Hepatic stellate cell (primary cell): ENCODE data around the gene EXD3.
"Not testable (repeated sequence)": the region's sequence is repeated elsewhere in the genome, so short reads cannot be mapped to it uniquely, and the experiment has no call there.

Experiments
- DNase-seq: peaks from one replicate; pipeline ENCODE4 v3.0.0; 2011; ENCODE audit warnings: low spot score

Gene EXD3

GRCh38 chr9:137365056-137365455 is 57.9 kb downstream of the EXD3 start:
- no peak for DNase-seq

- no peak for DNase-seq
Measured at GRCh38 chr9:137359850-137360249, 63.1 kb downstream of the EXD3 start.

DNA sequence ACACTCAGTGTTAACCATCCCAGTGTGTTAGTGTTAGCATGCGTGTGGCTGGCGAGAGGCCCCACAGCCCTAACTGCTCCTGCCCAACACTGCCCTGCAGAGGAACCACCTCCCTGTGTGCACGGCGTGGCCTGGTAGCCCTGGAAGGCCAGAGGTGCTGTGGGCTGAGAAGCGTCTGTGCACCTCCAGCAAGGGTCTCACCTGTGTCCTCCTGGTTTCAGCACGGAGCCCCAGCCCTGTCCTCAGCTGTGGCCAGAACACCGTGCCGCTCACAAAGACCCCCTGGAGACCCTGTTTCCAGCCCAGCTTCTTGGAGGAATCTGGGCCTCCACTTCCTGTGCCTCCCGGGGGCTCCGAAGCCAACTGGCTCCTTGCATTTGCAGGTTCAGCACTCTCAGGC is 64.8 kb downstream of the EXD3 start:
- no peak for DNase-seq

DNA sequence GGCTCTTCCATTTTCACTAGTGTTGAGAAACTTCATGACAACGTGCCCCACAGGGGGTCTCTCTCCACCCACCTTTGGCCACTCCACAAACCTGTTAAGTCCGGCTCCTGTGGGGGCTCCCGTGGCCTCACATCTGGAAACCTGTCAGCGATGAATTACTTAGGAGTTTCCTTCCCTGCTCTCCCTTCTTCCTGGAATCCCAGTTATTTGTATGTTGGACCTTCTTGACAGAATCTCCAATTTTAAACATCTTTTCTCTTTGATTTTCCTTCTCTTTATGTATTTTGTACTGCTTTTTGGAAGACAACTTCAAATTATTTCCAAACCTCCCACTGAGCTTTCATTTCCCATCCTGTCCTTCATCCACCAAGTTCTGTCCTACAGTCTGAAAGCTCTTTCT is 65.8 kb downstream of the EXD3 start:
- no peak for DNase-seq

GRCh38 chr9:137355761-137356365 is 67.1 kb downstream of the EXD3 start:
- no peak for DNase-seq

- DNase-seq = no peak
Measured at GRCh38 chr9:137354845-137355760, 67.9 kb downstream of the EXD3 start.

- DNase-seq = no peak
Measured at GRCh38 chr9:137354153-137354844, 68.7 kb downstream of the EXD3 start.

DNA sequence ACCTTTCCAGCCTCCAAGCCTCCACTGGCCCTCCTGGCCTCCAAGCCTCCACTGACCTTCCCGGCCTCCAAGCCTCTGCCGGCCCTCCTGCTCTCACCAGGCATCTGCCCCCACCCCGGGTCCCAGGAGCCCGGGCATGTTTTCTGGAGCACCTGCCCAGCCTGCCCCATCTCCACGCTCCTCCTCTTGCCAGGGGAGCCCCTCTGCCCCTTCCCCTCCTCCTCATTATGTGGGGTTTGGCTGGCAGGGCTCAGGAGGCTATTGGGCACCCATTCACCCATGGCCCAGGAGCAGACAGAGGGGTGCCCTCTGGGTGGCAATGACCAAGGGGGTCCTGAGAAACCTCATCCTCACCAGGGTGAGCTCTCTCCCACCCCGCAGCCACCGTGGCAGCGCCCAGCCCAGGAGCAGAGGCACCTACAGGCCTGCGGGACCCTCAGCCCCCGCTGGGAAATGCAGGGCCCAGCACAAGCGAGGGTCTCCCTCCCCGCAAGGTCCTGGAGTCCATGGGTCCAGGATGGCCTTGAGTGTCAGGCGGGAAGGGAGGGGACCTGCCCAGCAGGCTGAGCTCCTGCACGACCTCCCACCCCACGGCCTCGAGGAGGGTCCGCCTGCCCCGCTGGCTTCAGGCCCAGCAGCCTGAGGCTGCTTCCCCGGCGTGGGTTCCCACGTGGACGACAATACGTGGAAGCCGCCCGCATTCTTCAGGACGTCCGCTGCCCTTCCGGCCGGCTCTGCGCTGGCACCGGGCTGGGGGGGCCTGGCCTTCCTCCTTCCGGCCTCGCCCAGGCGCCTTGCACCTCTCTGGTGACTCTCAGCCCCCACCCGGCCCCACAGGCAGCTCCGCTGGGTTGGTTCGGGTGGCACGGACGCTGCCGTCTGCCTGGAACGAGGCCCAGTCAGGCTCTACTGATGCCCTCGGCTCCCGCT is 69.5 kb downstream of the EXD3 start:
- DNase-seq = no peak

DNA sequence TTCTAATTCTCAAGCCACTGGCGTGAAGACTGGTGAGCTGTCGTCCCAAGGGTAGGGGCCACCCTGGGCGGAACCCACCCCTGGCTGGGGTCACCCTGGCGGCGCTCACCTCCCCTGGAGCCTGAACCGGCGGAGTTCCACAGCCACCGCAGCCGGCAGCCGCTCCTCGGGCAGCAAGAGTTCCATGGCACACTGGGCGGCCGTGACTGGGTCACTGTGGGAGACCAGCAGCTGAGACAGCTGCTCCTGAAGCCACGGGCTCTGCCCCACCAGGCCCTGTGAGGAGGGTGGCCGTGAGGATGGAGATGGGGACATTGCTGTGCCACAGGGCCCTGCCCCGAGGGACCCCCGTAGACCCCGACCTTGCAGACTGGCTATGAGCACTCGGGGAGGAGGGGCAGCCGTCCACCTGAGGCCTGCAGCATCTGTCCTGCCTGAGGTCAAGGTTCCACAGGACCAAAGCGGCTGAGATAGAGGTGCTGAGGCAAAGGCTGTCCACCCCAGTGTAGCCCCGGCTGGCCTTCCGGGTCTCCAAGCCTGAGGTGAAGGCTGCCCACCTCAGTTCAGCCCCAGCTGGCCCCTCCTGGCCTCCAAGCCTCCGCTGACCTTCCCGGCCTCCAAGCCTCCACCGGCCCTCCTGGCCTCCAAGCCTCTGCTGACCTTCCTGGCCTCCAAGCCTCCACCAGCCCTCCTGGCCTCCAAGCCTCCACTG is 70.3 kb downstream of the EXD3 start:
- DNase-seq = no peak

- no peak for DNase-seq
Measured at GRCh38 chr9:137351781-137352501, 71.0 kb downstream of the EXD3 start.

- DNase-seq = no peak
Measured at GRCh38 chr9:137350696-137351584, 72.0 kb downstream of the EXD3 start.

DNA sequence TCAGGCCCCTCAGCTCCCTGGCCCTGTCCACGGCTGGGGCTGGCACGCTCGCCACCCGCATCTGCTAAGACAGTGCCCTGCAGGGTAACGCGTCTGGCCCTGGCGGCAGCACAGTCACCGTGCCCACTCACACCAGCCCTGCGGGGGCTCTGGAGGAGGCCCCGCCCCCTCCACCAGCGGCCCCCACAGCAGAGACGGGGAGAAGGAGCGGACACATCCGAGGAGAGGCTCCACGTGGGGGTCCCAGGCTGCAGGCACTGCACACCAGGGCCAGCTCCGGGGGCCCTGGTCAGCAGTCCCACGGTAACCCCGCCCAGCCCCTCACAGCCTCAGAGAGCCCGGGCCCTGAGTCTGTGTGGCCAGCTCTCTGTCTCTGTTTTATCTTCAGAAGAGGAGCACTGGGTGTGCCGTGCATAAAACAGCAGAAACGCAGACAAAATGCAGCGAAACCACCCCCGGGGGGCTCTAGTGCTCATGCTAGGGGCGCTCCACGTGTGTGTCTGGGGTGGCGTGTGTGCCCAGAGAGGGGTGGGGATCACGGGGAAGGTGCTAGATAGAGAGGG is 73.4 kb downstream of the EXD3 start:
- no peak for DNase-seq

DNA sequence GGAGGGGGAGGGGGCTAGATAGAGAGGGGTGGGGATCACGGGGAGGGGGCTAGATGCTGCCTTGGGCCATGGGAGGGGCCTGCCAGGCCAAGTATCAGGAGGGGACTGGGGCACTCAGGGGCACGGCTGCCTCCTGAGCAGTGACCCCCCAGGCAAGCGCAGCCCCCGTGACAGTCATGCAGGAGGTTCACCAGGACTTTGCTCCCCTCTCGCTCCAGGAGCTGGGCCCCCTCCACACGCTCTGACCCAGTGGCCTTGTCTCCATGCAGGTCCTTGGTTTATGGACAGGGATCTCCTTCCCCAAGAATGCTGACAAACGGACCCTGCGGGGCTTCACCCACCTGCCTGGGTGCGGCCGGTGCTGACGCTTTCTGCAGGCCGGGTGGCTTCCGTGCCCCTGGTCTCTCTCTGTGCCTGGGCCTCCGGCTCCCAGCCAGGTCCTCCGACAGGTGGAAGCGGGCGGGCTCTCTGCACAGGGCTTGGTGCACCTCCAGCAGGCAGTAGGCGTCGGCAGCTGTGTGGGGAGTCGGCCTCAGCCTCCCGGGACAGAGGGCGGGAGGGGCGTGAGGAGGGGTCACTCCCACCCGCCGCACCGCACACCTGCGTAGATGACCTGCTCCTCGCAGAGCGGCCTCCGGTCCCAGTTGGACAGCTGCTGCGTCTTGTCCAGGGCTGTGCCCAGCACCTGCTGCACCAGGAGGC is 74.0 kb downstream of the EXD3 start:
- DNase-seq = no peak

- no peak for DNase-seq
Measured at GRCh38 chr9:137347928-137348327, 75.0 kb downstream of the EXD3 start.

- no peak for DNase-seq
Measured at GRCh38 chr9:137342482-137342881, 80.5 kb downstream of the EXD3 start.

GRCh38 chr9:137341227-137341626 is 81.7 kb downstream of the EXD3 start:
- no peak for DNase-seq

DNA sequence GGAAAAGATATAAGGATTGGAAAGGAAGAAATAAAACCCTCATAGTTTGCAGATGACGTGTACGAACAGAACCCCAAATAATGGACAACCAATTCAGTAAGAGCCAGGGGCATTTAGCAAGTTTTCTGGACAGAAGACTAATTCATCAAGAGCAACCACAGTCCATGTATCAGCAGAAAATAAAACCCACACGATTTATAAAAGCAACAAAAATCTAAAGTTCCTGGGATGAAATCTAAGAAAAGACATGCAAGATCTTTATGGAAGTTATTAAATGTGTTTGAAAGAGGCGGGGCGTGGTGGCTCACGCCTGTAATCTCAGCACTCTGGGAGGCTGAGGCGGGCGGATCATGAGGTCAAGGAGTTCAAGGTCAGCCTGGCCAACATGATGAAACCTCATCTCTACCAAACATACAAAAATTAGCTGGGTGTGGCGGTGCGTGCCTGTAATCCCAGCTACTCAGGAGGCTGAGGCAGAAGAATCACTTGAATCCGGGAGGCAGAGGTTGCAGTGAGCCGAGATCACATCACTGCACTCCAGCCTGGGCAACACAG is 83.0 kb downstream of the EXD3 start:
- DNase-seq = not testable (repeated sequence)
